ENCODE data around the gene DYNLRB2.

- no peak for TF ChIP-seq CTCF (conservative IDR thresholded peaks at IDR 0.05; ENCODE audit: low read length)
- TF ChIP-seq EZH2phosphoT487 (IDR thresholded peaks at IDR 0.05; ENCODE audit: borderline replicate concordance): no peak
These were observed 22.9 kb upstream of the DYNLRB2 start for GRCh38 chr16:80517846-80518245.
